Smooth muscle cell (in vitro differentiated cells): ENCODE data around the gene MKS1. TPM values are rescaled to one million over a fixed set of nuclear protein-coding genes. Genes with fewer than 3 reads are reported as not detected.

ENCODE experiments used
- DNase-seq: peaks from one replicate; lab custom pipeline; 2025; ENCODE audit not compliant: unreplicated experiment; lab: John Stamatoyannopoulos, UW
- H2AFZ ChIP-seq: fragments of 200-600 bp; sonication (generic); 2 replicates; pipeline ENCODE4 v1.6.0; 2016; ENCODE audit warnings: antibody characterized with exemption, low read depth, mild to moderate bottlenecking
- H3F3A ChIP-seq: fragments of 200-600 bp; sonication (generic); 2 replicates; pipeline ENCODE4 v1.6.0; 2017; ENCODE audit warnings: antibody characterized with exemption, low read depth
- H3K27ac ChIP-seq: fragments of 200-600 bp; sonication (generic); 2 replicates; pipeline ENCODE4 v1.5.1; 2016; ENCODE audit warnings: low read depth, mild to moderate bottlenecking
- H3K27me3 ChIP-seq: fragments of 200-600 bp; sonication (generic); 2 replicates; pipeline ENCODE4 v1.6.1; 2016; ENCODE audit warnings: low read depth, mild to moderate bottlenecking
- H3K36me3 ChIP-seq: fragments of 200-600 bp; sonication (generic); 2 replicates; pipeline ENCODE4 v1.5.1; 2016; ENCODE audit warnings: low read depth
- H3K4me1 ChIP-seq: fragments of 200-600 bp; sonication (generic); 2 replicates; pipeline ENCODE4 v1.5.1; 2016; ENCODE audit warnings: low read depth
- H3K4me2 ChIP-seq: fragments of 200-600 bp; sonication (generic); 2 replicates; pipeline ENCODE4 v1.6.0; 2016; ENCODE audit warnings: mild to moderate bottlenecking
- H3K4me3 ChIP-seq: fragments of 200-600 bp; sonication (generic); 2 replicates; pipeline ENCODE4 v1.5.1; 2016; ENCODE audit warnings: mild to moderate bottlenecking
- H3K79me2 ChIP-seq: fragments of 200-600 bp; sonication (generic); 2 replicates; pipeline ENCODE4 v1.6.0; 2016; ENCODE audit warnings: low read depth, mild to moderate bottlenecking
- H3K9ac ChIP-seq: fragments of 200-600 bp; sonication (generic); 2 replicates; pipeline ENCODE4 v1.6.0; 2016; ENCODE audit warnings: low read depth
- H3K9me3 ChIP-seq: fragments of 200-600 bp; sonication (generic); replicated peaks from 2 replicates; pipeline ENCODE4 v1.5.1; 2016; ENCODE audit warnings: low read depth
- H4K20me1 ChIP-seq: fragments of 200-600 bp; sonication (generic); 2 replicates; pipeline ENCODE4 v1.6.0; 2016; ENCODE audit warnings: low read depth
- CTCF ChIP-seq: fragments of 200-600 bp; sonication (generic); IDR thresholded peaks from 2 replicates; pipeline ENCODE4 v1.5.1; 2017; ENCODE audit warnings: borderline replicate concordance, mild to moderate bottlenecking, antibody characterized with exemption; ENCODE audit not compliant: insufficient read depth, poor library complexity, severe bottlenecking
- WGBS: methylation state at CpG from one replicate; pipeline ENCODE4 v1.1.7; 2016; ENCODE audit warnings: low lambda C conversion rate; 5-methylcytosine and 5-hydroxymethylcytosine counted together
- polyA plus RNA-seq: library from polyadenylated mRNA; unstranded; fragments of >200 nt; fragmentation: Nextera tagmentation; extraction: Ambion mirVana; gene quantifications from 2 replicates; pipeline ENCODE4 v1.2.1, GENCODE V29; 2016
- total RNA-seq: library from RNA; depleted of rRNA; stranded (reverse); fragments of >200 nt; gene quantifications from 2 replicates; pipeline ENCODE4 v1.2.3, GENCODE V29; 2014

MKS1 gene
- total and polyA plus RNA-seq, 2 experiments from 2014 or later: 15.6 to 22.8 TPM

- H4K20me1 ChIP-seq: no peaks in the 10 kb centered on the region
- no peaks in the 10 kb centered on the region for H3K36me3 ChIP-seq
- H3K27ac ChIP-seq: no peak overlapping the region
- H2AFZ ChIP-seq: no peak overlapping the region
- no peaks in the 10 kb centered on the region for H3F3A ChIP-seq
- H3K4me1 ChIP-seq: no peaks in the 10 kb centered on the region
- no peaks in the 10 kb centered on the region for H3K9me3 ChIP-seq
- H3K79me2 ChIP-seq: no peaks in the 10 kb centered on the region
- no peak overlapping the region for H3K4me3 ChIP-seq
- no peak overlapping the region for H3K4me2 ChIP-seq
- 61% methylated on average over 10 of the region's 10 CpGs for WGBS
- TF ChIP-seq CTCF: no peak
- H3K9ac ChIP-seq: no peak overlapping the region
- H3K27me3 ChIP-seq: peaks cover 3% of the 10 kb centered on the region
- DNase-seq: no peak
Observed at GRCh38 chr17:58184308-58184985, 34.6 kb downstream of the MKS1 start.

GRCh38 chr17:58183514-58183913 is 35.5 kb downstream of the MKS1 start:
- no peak overlapping the region for H3K4me3 ChIP-seq
- H3K27me3 ChIP-seq: peaks cover 3% of the 10 kb centered on the region
- 96% methylated on average over 4 of the region's 4 CpGs for WGBS
- H3K79me2 ChIP-seq: no peaks in the 10 kb centered on the region
- no peak for TF ChIP-seq CTCF
- no peaks in the 10 kb centered on the region for H3K9me3 ChIP-seq
- no peak for DNase-seq
- no peak overlapping the region for H3K4me2 ChIP-seq
- H2AFZ ChIP-seq: no peak overlapping the region
- no peaks in the 10 kb centered on the region for H3K4me1 ChIP-seq
- H4K20me1 ChIP-seq: no peaks in the 10 kb centered on the region
- H3K9ac ChIP-seq: no peak overlapping the region
- H3K27ac ChIP-seq: no peak overlapping the region
- no peaks in the 10 kb centered on the region for H3K36me3 ChIP-seq
- no peaks in the 10 kb centered on the region for H3F3A ChIP-seq

- Histone ChIP-seq H3K27me3 (peaks cover 3% of the 10 kb centered on the region), H3K9ac (no peak overlapping the region), H4K20me1 (no peaks in the 10 kb centered on the region), H3F3A (no peaks in the 10 kb centered on the region), H3K9me3 (no peaks in the 10 kb centered on the region), H3K4me3 (no peak overlapping the region), H3K27ac (no peak overlapping the region), H2AFZ (no peak overlapping the region), H3K36me3 (no peaks in the 10 kb centered on the region), H3K4me1 (no peaks in the 10 kb centered on the region), H3K79me2 (no peaks in the 10 kb centered on the region), H3K4me2 (no peak overlapping the region)
- no peak for DNase-seq
- TF ChIP-seq CTCF: no peak
- WGBS: 79% methylated on average over 4 of the region's 4 CpGs
Observed at GRCh38 chr17:58181796-58182195, 37.3 kb downstream of the MKS1 start.

- Histone ChIP-seq H3K9ac (no peak overlapping the region), H3K4me2 (no peak overlapping the region), H3K27ac (no peak overlapping the region), H3K4me3 (no peak overlapping the region), H3K79me2 (no peaks in the 10 kb centered on the region), H3K4me1 (no peaks in the 10 kb centered on the region), H2AFZ (no peak overlapping the region), H3K9me3 (no peaks in the 10 kb centered on the region), H3K36me3 (no peaks in the 10 kb centered on the region), H3K27me3 (peaks cover 7% of the 10 kb centered on the region), H3F3A (no peaks in the 10 kb centered on the region), H4K20me1 (no peaks in the 10 kb centered on the region)
- no peak for DNase-seq
- 51% methylated on average over 7 of the region's 7 CpGs for WGBS
- TF ChIP-seq CTCF: no peak
Observed at GRCh38 chr17:58176200-58176599, 42.9 kb downstream of the MKS1 start.
